Superior temporal gyrus (tissue), 1 donor: ENCODE measurements around the gene KRT77.
"Not testable (repeated sequence)": the region's sequence is repeated elsewhere in the genome, so short reads cannot be mapped to it uniquely, and the experiment has no call there.

ENCODE experiments used
- DNase-seq: peaks from one replicate; pipeline ENCODE4 v3.0.0-alpha.2; 2016; ENCODE audit errors: extremely low spot score

KRT77 gene

DNA sequence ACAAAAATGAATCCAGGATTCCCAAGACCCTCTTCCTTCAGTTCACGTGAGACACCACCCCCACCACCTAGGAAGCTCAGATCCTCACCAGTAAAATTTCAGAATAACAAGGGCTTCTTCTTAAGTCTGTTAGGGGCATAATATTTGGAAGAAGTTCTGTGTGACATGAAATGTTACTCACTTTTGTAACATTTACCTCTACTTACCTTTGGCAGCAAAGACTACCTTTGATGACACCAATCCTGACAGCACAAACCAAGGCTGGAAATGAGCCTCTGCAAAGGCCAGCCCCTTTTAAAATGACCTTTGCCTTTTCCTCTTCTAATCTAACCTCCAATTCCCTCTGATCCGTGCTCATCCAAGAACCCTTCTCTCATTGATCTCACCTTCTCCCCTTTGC lies 19.4 kb upstream of the KRT77 start:
- DNase-seq = no peak

DNA sequence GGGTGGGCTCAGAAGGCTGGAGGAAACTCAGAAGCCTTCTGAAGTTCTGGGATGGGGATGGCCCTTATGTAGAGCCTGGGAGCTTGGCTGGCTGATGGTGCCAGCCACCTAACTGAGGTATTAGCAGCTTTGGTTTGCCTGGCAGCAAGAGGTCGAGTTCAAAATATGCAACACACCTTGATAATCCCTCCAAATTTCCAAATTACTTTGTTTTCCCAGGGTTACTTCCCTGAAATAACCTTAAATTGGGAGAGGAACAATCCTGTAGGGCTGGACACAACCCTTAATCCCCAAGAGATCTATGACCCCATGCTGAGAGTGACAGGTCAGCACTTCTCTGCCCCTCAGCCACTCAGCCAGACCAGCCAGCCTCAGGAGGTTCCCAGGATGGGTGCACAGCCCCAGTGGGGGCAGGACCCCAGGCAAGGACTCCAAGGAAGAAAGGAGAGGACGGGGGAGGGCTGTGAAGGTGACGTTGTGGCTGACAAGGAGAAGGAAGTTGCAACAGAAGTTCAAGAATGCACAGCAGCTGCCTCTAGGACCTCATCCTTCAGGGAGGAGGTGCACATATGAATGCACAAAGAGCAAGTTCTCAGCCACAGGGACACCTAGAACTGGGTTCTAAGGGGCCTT lies 18.6 kb upstream of the KRT77 start:
- no peak for DNase-seq

DNA sequence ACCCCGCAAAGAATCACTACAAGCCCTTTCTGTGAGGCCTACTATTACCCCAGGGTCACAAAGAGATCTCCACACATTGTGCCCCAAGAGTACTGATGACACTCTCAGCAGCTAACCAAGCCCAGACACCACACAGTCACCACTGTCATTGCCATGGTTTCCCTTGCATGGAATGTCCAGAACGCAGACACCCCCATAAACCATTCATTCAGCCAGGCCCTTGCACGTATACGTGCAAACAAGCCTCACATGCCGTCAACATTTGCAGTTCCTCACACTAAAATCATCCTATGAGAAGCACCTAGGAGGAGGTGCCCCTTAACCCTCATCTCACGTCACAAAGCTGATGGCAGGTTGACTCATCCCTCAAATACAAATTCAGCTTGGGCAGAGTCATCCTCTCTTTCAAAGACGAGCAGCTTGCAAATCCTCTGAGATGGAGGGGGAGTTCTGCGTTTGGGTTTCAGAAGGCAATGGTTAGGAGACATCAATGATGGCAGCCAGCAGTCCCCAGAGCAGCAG lies 17.1 kb upstream of the KRT77 start:
- DNase-seq = no peak

DNA sequence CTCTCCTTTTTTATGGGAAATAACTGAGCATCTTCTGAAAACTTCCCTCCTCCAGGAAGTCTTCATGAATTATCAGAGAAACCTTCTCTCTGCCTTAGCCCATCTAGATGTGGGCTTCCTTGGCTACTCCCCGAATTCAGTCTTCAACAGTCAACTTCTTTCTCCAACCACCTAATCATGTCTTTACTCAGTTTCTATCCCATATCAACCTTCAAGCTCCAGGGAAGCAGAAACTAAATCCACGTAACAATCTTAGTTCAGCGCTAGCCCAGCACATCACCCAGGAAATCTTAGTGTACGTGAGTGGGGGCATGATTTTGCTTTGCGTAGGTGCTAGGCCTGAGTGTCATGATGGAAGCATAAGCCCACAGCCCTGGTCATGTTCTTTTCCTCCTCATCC lies 12.7 kb upstream of the KRT77 start:
- DNase-seq = no peak

DNA sequence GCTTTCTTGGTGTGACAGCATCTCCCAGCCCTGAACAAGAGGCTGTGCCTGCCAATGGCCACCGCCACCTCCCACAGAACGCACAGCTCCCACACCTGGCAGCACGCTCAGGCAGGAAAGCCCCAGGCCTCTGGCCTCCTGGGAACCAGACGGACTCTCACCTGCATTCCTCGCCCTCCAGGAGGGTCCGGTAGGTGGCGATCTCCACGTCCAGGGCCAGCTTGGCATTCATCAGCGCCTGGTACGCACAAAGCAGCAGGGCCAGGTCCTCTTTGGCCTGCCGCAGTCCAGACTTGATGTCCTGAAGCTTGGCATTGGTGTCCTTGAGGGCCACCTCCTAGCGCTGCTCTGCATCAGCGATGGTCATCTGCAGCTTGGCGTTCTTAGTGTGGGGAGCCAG lies 12.1 kb upstream of the KRT77 start:
- no peak for DNase-seq

DNA sequence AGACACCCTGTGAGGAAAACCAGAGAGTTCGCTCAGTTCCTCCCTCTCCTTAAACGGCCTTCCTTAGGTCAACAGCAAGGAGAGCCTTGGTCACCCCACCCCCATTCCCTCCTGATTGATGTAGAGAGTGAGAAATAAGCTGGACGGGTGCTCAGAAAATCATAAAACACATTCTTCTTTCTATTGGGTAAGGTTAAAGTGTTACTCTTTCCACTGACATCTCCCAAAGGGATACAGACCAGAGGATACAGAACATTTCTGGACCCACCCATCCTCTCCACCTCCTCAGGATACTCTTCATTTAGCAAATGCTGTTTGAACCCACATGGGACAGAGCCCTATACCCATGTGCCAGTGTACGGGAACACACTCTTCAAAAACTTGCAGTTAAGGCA lies 11.6 kb upstream of the KRT77 start:
- DNase-seq = no peak

DNA sequence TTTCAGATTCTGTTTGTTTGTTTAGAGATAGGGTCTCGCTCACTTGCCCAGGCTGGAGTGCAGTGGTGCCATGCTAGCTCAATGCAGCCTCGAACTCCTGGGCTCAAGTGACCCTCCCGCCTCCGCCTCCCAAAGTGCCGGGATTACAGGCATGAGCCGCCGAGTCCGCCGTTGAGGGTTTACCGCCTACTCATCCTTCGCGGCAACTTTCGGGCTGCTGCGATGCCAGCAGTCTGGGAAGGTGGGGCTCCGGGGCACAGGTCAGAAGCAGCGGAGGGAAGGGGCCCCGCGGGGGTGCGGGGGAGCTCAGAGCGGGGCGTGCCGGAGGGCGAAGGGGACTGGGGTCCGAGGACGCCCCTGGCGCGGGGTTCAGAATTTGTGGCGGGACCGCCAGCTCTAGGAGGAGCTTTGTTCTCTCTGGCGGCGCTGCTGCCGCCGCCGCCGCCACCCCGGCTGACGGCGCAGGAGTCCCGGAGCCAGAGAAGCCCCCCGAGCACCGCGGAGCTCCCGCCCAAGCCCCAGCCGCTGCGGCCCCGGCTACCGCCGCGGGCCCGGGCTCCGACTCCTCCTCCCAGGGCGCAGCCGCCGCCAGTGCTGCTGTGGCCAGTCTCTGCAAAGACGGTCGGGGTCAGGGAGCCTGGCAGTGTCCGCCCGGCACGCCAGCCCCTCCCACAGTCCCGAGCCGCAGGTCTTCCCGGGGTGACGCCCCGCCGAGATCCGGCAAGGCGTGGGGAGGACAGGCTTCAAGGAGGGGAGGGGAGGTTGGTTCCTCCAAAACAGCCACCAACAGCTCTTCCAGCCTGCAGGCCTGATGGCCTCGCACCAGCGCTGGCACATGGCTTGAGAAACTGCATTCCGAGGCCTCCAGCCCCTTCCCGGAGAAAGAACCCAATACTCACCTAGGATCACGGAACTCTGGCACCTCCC lies 10.9 kb upstream of the KRT77 start:
- no peak for DNase-seq

DNA sequence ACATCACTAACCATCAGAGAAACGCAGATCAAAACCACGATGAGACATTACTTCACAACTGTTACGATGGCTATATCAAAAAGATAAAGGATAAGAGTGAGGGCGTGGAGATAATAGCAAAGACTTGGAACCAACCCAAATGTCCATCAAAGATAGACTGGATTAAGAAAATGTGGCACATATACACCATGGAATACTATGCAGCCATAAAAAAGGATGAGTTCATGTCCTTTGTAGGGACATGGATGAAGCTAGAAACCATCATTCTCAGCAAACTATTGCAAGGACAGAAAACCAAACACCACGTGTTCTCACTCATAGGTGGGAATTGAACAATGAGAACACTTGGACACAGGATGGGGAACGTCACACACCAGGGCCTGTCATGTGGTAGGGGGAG lies 8.8 kb upstream of the KRT77 start:
- DNase-seq = not testable (repeated sequence)

DNA sequence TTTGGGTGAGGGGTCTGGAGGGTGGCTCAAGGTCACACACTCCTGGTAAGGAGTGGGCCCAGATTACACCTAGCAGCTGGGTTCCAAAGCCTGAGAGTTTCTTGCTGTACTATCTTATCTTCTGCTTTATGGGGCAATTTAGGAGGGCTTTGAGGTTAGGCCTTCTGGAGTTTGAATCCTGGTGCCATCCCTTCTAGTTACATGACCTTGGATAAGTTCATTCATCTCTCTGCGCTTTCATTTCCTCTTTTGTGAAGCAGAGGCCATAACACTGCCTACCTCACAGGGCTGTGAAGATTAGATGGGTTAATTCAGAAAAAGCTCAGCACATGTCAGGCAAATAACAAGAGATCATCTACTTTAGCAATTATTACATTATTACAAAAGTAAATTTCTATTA lies 7.4 kb upstream of the KRT77 start:
- no peak for DNase-seq

DNA sequence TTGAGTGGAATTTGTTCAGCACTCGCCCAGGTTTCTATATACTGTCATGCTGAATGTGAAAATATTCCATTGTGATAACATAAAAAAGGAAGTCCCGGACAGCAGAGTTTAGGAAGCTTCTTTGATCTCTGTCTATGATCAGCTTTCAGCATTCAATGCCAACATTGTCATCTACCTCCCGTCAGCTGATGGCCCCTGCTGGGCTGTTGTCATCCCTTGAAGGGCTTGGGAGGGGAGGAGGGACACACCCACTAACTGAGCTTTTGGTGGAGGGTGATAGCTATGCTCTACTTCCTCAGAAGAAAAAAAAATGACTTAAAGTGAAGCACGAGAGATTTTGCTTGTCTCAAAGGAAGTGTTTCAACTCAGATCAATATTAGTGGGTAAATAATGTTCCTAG lies 4.7 kb upstream of the KRT77 start:
- DNase-seq = no peak

DNA sequence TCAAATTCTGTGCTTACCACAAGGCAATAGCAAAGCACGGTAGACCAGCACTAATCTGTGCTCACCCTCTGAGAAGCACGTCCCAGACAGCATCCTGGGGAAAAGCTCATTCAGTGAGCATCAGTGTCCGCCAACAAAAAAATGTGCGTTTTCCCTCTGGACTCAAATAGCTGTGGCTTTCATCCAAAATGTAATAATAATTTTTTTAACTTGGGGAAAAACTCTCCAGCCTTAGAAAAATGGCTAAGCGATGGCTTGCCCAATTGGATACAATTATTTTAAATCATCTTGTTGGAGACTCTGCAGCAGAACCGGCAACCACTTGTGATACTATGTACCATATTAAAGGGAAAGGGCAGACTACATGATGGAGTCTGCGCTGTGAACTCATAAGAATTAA lies 1.1 kb upstream of the KRT77 start:
- DNase-seq = no peak

DNA sequence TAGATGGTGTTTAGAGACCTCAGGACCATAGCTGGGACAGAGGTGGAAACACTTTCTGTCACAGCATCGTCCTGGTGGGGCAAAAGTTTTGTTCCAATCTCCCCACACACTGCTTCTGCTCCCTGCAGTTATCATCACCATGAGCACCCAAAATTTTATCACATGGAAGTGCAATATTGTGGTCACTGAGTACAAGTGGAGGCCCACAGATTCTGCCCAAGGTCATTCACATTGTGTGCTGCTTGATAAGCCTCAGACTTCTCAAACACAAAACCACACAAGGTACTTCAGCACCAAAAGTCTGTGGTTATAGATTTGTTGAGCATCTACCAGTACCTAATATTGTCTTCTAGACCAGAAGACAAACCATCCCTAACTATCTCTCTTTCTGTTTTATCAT lies 554 bp upstream of the KRT77 start:
- DNase-seq = no peak

DNA sequence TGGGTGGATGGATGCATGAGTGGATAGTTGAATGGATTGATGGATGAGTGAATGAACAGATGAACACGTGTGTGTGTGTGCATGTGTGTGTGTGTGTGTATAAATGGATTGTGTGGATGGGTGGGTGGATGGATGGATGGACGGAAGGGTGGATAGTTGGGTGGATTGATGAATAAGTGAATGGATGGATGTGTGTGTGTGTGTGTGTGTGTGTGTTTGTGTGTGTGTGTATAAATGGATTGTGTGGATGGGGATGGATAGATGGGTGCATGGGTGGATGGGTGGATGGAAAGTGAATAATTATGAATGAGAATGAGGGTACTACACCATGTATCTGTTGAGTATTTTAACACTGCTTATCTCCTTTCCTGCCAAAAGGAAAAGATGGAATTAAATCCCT lies 986 bp downstream of the KRT77 start:
- DNase-seq = no peak

DNA sequence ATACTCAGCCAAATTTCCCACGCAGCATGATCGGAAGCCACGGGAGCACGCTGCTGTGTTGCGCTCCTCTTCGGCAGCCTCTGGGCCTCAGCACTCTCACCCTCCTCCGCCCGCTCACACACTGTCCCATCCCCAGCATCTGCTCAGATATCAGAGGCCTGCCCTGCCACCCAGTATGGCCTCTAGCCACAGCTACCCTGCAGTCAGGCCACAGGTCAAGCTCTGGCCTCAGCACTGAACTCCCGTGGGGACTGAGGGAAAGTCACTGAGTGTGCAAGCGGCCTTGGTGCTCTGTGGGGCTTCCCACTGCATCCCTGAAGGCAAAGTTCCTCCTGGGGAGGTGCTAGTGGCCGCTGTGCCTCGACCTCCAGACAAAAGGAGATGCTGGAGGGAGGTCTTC lies 2.0 kb downstream of the KRT77 start:
- DNase-seq = no peak

DNA sequence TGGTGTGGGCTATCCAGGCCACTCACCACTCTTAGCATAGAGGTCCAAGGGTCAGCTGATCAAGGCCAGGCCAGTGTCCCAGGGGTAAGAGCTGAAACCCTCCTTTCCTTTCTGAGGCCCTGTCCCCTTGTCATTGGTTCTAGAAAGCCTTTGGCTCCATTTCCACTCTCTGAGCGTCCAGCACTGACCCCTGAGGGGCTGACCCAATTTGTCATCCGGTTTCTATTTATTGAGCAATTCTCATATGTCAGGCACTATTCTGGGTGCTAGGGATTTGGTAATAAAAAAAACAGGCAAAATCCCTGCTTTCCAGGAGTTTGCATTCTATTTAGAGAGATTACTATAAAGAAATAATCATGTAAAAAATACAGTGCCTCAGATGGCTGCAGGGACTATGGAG lies 3.4 kb downstream of the KRT77 start:
- no peak for DNase-seq

DNA sequence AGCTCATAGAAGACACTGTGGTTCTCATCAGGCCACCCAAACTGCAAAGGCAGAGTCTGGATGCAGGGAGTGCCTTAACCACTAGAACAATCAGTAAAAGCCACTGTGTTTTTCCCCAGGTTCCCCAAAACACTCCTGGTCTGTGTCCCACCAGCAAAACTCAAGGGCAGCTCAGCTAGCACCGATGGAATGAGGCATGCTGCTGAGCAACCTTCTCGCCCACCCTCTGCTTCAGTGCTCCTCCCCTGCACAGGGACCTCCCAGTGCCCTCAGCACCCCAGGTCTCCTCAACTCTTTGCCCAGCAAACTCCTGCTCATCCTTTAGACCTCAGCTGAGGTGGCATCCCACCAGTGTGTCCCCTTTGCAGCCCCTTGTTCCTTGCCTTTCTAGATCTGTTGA lies 4.0 kb downstream of the KRT77 start:
- DNase-seq = no peak

DNA sequence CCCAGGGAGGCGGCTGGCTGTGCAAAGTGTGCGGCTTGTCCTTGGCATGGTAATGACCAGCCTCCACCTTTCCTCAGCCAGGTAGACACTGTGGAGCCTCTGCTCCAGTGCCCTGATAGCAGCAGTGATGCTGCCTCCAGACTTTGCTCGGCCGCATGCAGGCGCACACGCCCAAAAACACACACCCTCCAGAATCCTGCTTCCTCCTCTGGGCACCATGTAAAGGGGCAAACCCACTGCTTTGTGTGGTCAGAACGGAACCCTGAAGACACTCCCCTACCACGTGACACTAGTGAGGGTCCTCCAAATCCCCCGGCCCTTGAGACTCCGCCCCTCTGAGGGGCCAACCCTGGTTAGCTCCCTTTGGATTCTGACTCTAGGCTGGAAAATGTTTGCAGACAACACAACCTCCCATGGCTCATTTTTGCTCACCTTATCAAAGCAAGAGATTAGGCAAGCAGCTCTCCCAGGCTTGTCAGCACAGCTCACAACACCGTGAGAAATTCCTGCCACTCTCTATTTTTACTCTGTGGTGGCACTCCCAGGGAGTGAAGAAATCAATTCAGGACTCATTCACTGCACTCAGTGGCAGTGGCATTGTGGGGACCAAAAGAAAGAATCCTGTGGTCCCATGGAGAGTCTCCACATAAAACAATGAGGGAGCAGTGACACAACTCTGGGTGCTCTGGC lies 4.5 kb downstream of the KRT77 start:
- no peak for DNase-seq

DNA sequence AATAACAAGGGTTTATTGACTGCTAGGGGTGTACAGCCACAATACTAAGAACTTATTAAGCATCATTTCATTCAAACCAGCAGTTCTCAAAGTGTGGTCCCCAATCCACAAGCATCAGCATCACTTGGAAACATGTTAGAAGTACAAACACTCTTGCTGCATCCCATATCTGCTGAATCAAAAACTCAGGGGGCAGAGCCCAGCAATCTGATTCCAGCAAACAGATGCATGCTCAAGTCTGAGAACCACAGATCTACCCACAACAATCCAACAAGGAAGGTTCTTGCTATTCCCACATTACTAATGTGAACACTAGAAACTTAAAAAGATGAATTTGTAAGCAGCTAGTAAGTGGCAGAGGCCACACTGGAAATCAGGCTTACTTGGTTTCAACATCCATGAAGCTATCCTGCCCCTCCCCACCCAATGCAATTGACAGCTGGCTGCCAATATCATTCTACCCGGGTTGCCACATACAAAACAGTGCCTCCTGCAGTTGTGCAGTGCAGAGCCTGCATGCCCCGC lies 6.2 kb downstream of the KRT77 start:
- DNase-seq = no peak

DNA sequence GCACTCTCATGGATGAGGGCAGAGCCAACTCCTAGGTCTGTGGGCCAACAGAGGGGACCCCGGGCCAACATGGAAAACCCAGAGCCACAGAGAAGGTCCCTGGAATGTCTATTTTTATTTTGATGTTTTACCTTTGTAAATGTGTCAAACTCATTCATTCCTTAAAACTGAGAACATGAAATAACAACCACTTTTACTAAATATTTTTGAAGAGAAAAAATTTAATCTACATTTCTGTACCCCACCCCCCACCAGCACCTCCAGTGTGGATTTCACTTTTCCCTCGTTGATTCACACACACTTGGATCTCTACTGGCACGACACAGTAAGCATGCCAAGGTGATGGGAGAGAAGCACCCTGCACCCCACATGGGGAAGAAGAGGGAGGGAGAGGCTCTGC lies 6.7 kb downstream of the KRT77 start:
- no peak for DNase-seq

DNA sequence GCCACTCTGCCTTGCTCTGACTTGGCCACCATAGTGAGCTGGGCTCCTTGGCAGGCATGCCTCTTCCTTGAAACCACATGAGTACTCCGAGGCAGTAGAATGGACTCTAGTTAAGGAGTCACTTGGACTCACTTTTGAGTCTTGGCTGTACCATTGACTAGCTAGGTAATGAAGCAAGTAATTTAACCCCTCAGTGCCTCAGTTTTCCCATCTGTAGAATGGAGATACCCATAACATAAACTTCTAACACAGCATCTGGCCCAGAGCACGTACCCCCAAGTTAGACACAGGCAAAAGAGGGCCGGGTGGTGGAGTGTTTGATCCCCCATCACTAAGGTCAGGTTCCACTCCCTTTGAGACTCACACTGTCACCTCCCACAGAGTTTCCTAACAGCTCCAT lies 8.3 kb downstream of the KRT77 start:
- no peak for DNase-seq

DNA sequence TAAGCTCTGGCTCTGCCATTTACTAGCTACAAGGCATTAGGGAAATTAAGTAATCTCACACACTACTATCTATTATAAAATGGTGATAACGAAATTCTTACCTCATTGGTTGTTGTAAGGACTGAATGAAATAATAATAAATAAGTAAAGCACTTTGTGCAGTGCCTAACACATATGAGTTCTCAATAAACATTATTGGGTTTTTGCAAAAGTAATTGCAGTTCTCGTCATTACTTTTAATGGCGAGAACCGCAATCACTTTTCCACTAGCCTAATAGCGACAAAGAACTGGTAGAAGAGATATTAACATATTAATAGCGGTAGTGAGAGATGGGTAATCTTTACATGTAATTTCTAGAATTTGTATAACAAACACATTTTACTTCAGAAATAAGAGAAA lies 9.2 kb downstream of the KRT77 start:
- DNase-seq = no peak

DNA sequence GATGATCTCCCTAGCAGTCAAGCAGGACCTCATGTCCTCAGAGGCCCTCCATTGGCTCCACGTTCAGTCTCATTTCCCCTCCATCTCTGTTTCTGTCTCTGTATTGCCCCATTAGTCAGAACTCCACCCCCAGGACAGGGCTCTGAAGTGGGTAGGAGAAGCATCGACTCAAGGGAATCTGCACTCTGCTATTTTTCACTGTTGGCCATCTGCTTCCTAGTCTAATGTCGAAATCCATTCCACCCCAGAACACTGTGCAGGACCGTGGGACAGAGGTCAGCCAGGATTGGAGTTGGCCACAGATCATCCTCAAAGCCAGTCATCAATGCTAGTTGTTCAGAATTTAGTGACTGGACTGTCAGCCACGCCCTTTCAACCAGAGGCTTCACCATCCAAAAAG lies 10.1 kb downstream of the KRT77 start:
- no peak for DNase-seq
